ENCODE results near the gene SLC25A25. TPM values are rescaled to one million over a fixed set of nuclear protein-coding genes. Genes with fewer than 3 reads are reported as not detected.
A peak's percentile ranks its signal among the peaks of the same experiment; 100 is the strongest.

Gene SLC25A25
- total and polyA plus RNA-seq, 9 of the 15 experiments (the other 6 are each of a cell fraction or from before 2014, with no cell fraction given) = 0.07 to 35.9 (median 23.2) TPM

DNA sequence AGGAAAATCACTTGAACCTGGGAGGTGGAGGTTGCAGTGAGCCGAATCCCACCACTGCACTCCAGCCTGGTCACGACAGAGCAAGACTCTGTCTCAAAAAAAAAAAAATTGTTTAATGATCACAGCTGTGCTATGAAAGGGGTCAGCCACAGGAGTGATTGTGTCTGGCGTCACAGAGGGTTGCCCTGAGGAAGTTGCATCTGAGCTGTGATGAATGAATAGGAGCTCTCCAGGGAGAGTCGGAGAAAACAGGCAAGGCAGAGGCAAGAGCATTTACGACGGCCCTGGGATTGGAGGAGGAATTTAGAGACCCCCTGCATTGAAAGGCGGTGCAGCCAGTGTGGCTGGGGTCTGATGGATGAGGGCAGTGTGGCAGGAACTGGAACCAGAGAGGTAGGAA, 26.0 kb upstream of the SLC25A25 start (continued):
- TF ChIP-seq TOE1 (IDR thresholded peaks at IDR 0.05; ENCODE audit: borderline replicate concordance) (no peak), TOE1 (CRISPR knock-in tag; IDR thresholded peaks at IDR 0.05; ENCODE audit: borderline replicate concordance, low read depth) (no peak), MEIS2 (IDR thresholded peaks at IDR 0.05; ENCODE audit: partially characterized antibody) (no peak), TFAM (CRISPR knock-in tag; conservative IDR thresholded peaks at IDR 0.05) (no peak), HOXB6 (CRISPR knock-in tag; IDR thresholded peaks at IDR 0.05; ENCODE audit: borderline replicate concordance) (no peak), ZNF316 (IDR thresholded peaks at IDR 0.05) (no peak)
- TF ChIP-seq, protein P1, sequence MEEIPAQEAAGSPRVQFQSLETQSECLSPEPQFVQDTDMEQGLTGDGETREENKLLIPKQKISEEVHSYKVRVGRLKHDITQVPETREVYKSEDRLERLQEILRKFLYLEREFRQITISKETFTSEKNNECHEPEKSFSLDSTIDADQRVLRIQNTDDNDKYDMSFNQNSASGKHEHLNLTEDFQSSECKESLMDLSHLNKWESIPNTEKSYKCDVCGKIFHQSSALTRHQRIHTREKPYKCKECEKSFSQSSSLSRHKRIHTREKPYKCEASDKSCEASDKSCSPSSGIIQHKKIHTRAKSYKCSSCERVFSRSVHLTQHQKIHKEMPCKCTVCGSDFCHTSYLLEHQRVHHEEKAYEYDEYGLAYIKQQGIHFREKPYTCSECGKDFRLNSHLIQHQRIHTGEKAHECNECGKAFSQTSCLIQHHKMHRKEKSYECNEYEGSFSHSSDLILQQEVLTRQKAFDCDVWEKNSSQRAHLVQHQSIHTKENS (CRISPR knock-in tag; IDR thresholded peaks at IDR 0.05) = no peak

DNA sequence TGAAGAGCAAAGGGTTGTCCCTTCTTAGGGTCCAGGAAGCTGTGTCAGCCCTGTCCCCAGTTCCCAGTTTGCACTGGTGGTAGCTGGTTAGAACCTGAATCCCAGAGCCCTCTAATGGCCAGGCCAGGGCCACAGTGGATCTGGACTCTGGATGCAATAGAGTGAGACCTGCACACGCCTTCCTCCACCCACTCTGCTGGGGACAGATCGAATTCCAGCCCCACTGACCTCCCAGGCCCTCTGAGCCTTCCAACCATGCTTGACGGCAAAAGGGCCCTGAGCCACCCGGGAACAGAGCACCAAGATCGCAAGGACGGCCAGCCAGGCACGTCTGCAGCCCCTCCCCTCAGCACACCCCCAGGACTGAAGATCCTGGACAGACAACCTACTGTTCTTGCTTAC, 24.6 kb upstream of the SLC25A25 start:
- Histone ChIP-seq H4K20me1 (replicated peaks; ENCODE audit: control insufficient read depth, insufficient read depth, low read length) (no peaks in the 10 kb centered on the region), H3K4me3 (no peak overlapping the region), H3K9ac (ENCODE audit: insufficient read depth in 1 of 2, low read depth in 2 of 2, low read length in 2 of 2) (peak overlapping the region; percentile 45 to 73), H3K27me3 (ENCODE audit: control insufficient read depth in 2 of 2, insufficient read depth in 2 of 2, low read length in 2 of 2) (no peaks in the 10 kb centered on the region), H3K79me2 (ENCODE audit: control insufficient read depth, insufficient read depth, low read length) (no peaks in the 10 kb centered on the region), H3K27ac (ENCODE audit: extremely low read depth, low read depth, low read length) (peak overlapping the region; percentile 54; the same call in 2 of the 3 replicates), H3K9me3 (replicated peaks; ENCODE audit: control insufficient read depth, insufficient read depth, low read depth, low read length) (no peaks in the 10 kb centered on the region), H3K4me2 (ENCODE audit: insufficient read depth, low read length) (peak overlapping the region; percentile 26; the same call in 1 of the 2 replicates), H3K36me3 (ENCODE audit: control insufficient read depth, insufficient read depth, low read length) (no peaks in the 10 kb centered on the region), H2AFZ (ENCODE audit: low read depth, low read length) (peak overlapping the region; percentile 89), H3K4me1 (replicated peaks in 1 of 2; ENCODE audit: control insufficient read depth in 2 of 2, insufficient read depth in 2 of 2, low read length in 2 of 2) (peaks cover 8% of the 10 kb centered on the region in 2 experiments; a peak in 4 of 5 replicates), H3K9me1 (ENCODE audit: control insufficient read depth, insufficient read depth, low read length) (no peaks in the 10 kb centered on the region)
- ChIA-PET CTCF (ENCODE audit: low intra/inter-chr PET ratio) (no interaction called here), POLR2A (interaction anchor here (0.6 to 1.4 kb wide), 4 partner anchors 8 to 100 kb away, joined by 3 to 5 read pairs (median 4); no protein-coding TSS in a partner anchor)
- in situ Hi-C loops (cut with MboI) (no loop called here), intact Hi-C loops (cut with micrococcal nuclease) (no loop called here)
- peak; percentile 94 for ATAC-seq
- 33% methylated on average over 5 of the region's 7 CpGs for WGBS (ENCODE audit: insufficient coverage, low coverage, missing lambda C conversion rate)
- no TSS peak for BruUV-seq (replicated peaks)
- no peak for FAIRE-seq
- peak in 2 of 4 experiments; percentile 48 to 60 for DNase-seq (ENCODE audit: extremely low read depth in 1 of 4, low spot score in 3 of 4)
- 0 out of 2 replicates have a peak, but pooled peaks have one; percentile 41 for TF ChIP-seq SMAD4 (CRISPR knock-in tag; conservative IDR thresholded peaks at IDR 0.05)
- TF ChIP-seq MAFK (IDR thresholded peaks at IDR 0.05; ENCODE audit: low read length) = no peak
- peak; percentile 16; the same call in 1 of the 2 replicates for TF ChIP-seq ZBTB7A (IDR thresholded peaks at IDR 0.05; ENCODE audit: borderline replicate concordance, control insufficient read depth, low read depth, low read length)
- 0 out of 2 replicates have a peak, but pooled peaks have one; percentile 76 for TF ChIP-seq ZNF395 (CRISPR knock-in tag; IDR thresholded peaks at IDR 0.05)
- no peak for TF ChIP-seq NR2F6 (CRISPR knock-in tag; IDR thresholded peaks at IDR 0.05)
- peak; percentile 96 for TF ChIP-seq KLF16 (IDR thresholded peaks at IDR 0.05)
- no peak for TF ChIP-seq SMARCB1 (IDR thresholded peaks at IDR 0.05; ENCODE audit: insufficient read length, low read depth)
- TF ChIP-seq GATAD2A (IDR thresholded peaks at IDR 0.05) = 0 out of 2 replicates have a peak, but pooled peaks have one; percentile 11
